ENCODE results near the gene RTL5. TPM values are rescaled to one million over a fixed set of nuclear protein-coding genes. Genes with fewer than 3 reads are reported as not detected.
A peak's percentile ranks its signal among the peaks of the same experiment; 100 is the strongest.

Gene RTL5
- total RNA-seq, 1 donor = 2.2 TPM

DNA sequence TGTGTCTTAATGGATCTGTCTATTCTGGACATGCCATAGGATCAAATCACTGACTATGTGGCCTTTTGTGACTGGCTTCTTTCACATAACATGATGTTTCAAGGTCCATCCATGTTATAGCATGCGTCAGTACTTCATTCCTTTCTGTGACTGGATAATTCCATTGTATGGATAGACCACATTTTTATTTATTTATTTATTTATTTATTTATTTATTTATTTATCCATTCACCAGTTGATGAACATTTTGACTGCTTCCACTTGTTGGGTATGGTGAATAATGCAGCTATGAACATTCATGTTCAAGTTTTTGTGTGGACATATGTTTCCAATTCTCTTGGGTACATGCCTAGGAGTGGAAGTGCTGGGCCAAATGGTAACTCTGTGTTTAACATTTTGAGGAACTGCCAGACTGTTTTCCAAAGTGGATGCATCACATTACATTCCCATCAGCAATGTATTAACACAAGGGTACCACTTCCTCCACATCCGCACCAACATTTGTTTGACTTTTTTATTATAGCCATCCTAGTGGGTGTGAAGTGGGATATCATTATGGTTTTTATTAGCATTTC is 14.0 kb downstream of the RTL5 start:
- H3K9me3 ChIP-seq (ENCODE audit: low read depth, low read length) = no peaks in the 10 kb centered on the region
- DNase-seq (ENCODE audit: insufficient read length, low spot score, missing footprints) = no peak
- H3K27me3 ChIP-seq (ENCODE audit: insufficient read depth, low read length) = peaks cover 36% of the 10 kb centered on the region
- no peaks in the 10 kb centered on the region for H3K79me2 ChIP-seq (ENCODE audit: insufficient read depth, low read length)
- H3K4me3 ChIP-seq (ENCODE audit: insufficient read depth, low read length) = no peak overlapping the region
- H3K4me1 ChIP-seq (ENCODE audit: insufficient read depth, low read length) = peaks cover 5% of the 10 kb centered on the region
- H3K27ac ChIP-seq (ENCODE audit: low read depth, low read length) = no peak overlapping the region
- H2AFZ ChIP-seq (ENCODE audit: low read length) = no peak overlapping the region
- H3K4me2 ChIP-seq (ENCODE audit: insufficient read depth, low read length) = no peak overlapping the region
- no peaks in the 10 kb centered on the region for H4K20me1 ChIP-seq (ENCODE audit: insufficient read depth, low read length)
- H3K36me3 ChIP-seq (ENCODE audit: insufficient read depth, low read length) = no peaks in the 10 kb centered on the region
- TF ChIP-seq, protein P1, sequence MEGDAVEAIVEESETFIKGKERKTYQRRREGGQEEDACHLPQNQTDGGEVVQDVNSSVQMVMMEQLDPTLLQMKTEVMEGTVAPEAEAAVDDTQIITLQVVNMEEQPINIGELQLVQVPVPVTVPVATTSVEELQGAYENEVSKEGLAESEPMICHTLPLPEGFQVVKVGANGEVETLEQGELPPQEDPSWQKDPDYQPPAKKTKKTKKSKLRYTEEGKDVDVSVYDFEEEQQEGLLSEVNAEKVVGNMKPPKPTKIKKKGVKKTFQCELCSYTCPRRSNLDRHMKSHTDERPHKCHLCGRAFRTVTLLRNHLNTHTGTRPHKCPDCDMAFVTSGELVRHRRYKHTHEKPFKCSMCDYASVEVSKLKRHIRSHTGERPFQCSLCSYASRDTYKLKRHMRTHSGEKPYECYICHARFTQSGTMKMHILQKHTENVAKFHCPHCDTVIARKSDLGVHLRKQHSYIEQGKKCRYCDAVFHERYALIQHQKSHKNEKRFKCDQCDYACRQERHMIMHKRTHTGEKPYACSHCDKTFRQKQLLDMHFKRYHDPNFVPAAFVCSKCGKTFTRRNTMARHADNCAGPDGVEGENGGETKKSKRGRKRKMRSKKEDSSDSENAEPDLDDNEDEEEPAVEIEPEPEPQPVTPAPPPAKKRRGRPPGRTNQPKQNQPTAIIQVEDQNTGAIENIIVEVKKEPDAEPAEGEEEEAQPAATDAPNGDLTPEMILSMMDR (IDR thresholded peaks at IDR 0.05; ENCODE audit: extremely low read depth, low read depth, low read length) = no peak

DNA sequence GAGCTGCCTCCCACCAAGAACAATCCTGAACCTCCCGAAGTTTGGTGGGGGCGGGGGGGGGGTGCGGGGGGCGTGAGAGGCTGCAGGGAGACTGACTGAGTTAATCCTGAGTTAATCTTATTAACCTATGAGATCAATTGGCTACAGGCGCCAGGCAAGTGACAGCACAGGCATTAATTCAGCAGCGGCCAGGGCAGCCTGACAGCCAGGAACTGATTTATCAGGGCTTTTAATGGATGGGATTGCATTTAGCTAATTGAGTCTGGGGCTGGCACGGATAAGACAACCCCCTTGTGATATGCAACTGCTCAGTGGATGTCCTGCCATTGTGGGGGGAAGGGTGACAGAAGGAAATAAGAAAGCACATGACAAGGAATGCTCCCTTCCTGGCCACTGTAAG is 16.3 kb downstream of the RTL5 start:
- H3K27ac ChIP-seq (ENCODE audit: low read depth, low read length) = no peak overlapping the region
- H4K20me1 ChIP-seq (ENCODE audit: insufficient read depth, low read length) = no peaks in the 10 kb centered on the region
- no peaks in the 10 kb centered on the region for H3K36me3 ChIP-seq (ENCODE audit: insufficient read depth, low read length)
- H2AFZ ChIP-seq (ENCODE audit: low read length) = no peak overlapping the region
- TF ChIP-seq, protein P1 (IDR thresholded peaks at IDR 0.05; ENCODE audit: extremely low read depth, low read depth, low read length) = no peak
- peak; percentile 48 for DNase-seq (ENCODE audit: insufficient read length, low spot score, missing footprints)
- no peak overlapping the region for H3K4me3 ChIP-seq (ENCODE audit: insufficient read depth, low read length)
- no peaks in the 10 kb centered on the region for H3K4me1 ChIP-seq (ENCODE audit: insufficient read depth, low read length)
- H3K4me2 ChIP-seq (ENCODE audit: insufficient read depth, low read length) = no peak overlapping the region
- H3K79me2 ChIP-seq (ENCODE audit: insufficient read depth, low read length) = no peaks in the 10 kb centered on the region
- peaks cover 41% of the 10 kb centered on the region for H3K27me3 ChIP-seq (ENCODE audit: insufficient read depth, low read length)
- H3K9me3 ChIP-seq (ENCODE audit: low read depth, low read length) = no peaks in the 10 kb centered on the region

DNA sequence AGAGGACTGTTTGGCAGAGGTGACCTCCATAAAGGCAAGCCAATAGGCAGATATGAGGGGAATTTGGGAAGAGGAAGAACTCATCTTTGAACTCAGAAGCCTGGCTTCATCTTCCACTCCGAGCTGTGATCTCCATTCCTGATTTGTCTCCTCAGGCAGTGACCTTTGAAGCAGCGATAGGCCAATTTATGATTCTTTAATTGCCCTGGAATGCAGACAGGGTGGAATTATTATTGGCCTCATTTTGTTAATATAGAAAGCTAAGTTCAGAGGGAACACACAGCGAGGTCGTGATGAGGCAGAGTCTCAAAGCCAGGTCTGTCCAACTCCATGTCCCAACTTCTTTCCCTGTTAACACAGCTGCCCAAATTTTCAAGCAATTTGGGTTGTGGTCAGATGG is 16.9 kb downstream of the RTL5 start:
- Histone ChIP-seq H3K4me3 (ENCODE audit: insufficient read depth, low read length) (no peak overlapping the region), H3K4me2 (ENCODE audit: insufficient read depth, low read length) (no peak overlapping the region), H3K9me3 (ENCODE audit: low read depth, low read length) (no peaks in the 10 kb centered on the region), H3K4me1 (ENCODE audit: insufficient read depth, low read length) (no peaks in the 10 kb centered on the region), H2AFZ (ENCODE audit: low read length) (no peak overlapping the region), H3K27ac (ENCODE audit: low read depth, low read length) (no peak overlapping the region), H4K20me1 (ENCODE audit: insufficient read depth, low read length) (no peaks in the 10 kb centered on the region), H3K27me3 (ENCODE audit: insufficient read depth, low read length) (peaks cover 39% of the 10 kb centered on the region), H3K36me3 (ENCODE audit: insufficient read depth, low read length) (no peaks in the 10 kb centered on the region), H3K79me2 (ENCODE audit: insufficient read depth, low read length) (no peaks in the 10 kb centered on the region)
- TF ChIP-seq, protein P1 (IDR thresholded peaks at IDR 0.05; ENCODE audit: extremely low read depth, low read depth, low read length) = no peak
- peak; percentile 21 for DNase-seq (ENCODE audit: insufficient read length, low spot score, missing footprints)

GRCh38 chrX:72114306-72114705 is 17.4 kb downstream of the RTL5 start:
- Histone ChIP-seq H4K20me1 (ENCODE audit: insufficient read depth, low read length) (peaks cover 2% of the 10 kb centered on the region), H2AFZ (ENCODE audit: low read length) (no peak overlapping the region), H3K4me2 (ENCODE audit: insufficient read depth, low read length) (no peak overlapping the region), H3K79me2 (ENCODE audit: insufficient read depth, low read length) (no peaks in the 10 kb centered on the region), H3K27me3 (ENCODE audit: insufficient read depth, low read length) (peaks cover 39% of the 10 kb centered on the region), H3K4me3 (ENCODE audit: insufficient read depth, low read length) (no peak overlapping the region), H3K9me3 (ENCODE audit: low read depth, low read length) (no peaks in the 10 kb centered on the region), H3K4me1 (ENCODE audit: insufficient read depth, low read length) (no peaks in the 10 kb centered on the region), H3K36me3 (ENCODE audit: insufficient read depth, low read length) (no peaks in the 10 kb centered on the region), H3K27ac (ENCODE audit: low read depth, low read length) (no peak overlapping the region)
- peak; percentile 15 for DNase-seq (ENCODE audit: insufficient read length, low spot score, missing footprints)
- TF ChIP-seq, protein P1 (IDR thresholded peaks at IDR 0.05; ENCODE audit: extremely low read depth, low read depth, low read length) = no peak
